Stimulated activated CD4-positive, alpha-beta T cell treated with anti-CD3 and anti-CD28 coated beads, TNF-alpha, amount 100 ng/mL, for 1 hour (primary cell): Measurements from ENCODE around the gene RIOK2.
"Not testable (repeated sequence)": the region's sequence is repeated elsewhere in the genome, so short reads cannot be mapped to it uniquely, and the experiment has no call there.

Experiments
- DNase-seq, 3 donors: peaks; one replicate each; pipeline ENCODE4 v3.0.0-alpha.2; 2020; ENCODE audit warnings: low read depth in 3 of 3, low spot score in 1 of 3

RIOK2 gene

GRCh38 chr5:97171703-97172102 lies 11.3 kb downstream of the RIOK2 start:
- DNase-seq = no peak

- DNase-seq = no peak
Observed at GRCh38 chr5:97167435-97167834, 15.6 kb downstream of the RIOK2 start.

- no peak for DNase-seq
Observed at GRCh38 chr5:97165726-97166125, 17.3 kb downstream of the RIOK2 start.

GRCh38 chr5:97164846-97165245 lies 18.2 kb downstream of the RIOK2 start:
- DNase-seq = no peak

- DNase-seq = no peak
Observed at GRCh38 chr5:97163790-97164285, 19.2 kb downstream of the RIOK2 start.

- DNase-seq = no peak
Observed at GRCh38 chr5:97163360-97163764, 19.7 kb downstream of the RIOK2 start.

- DNase-seq = peak in 1 of 3 donors; percentile 14
Observed at GRCh38 chr5:97162045-97162444, 21.0 kb downstream of the RIOK2 start.

- no peak for DNase-seq
Observed at GRCh38 chr5:97157689-97158088, 25.4 kb downstream of the RIOK2 start.

GRCh38 chr5:97151370-97151769 lies 31.7 kb downstream of the RIOK2 start:
- DNase-seq = no peak

- DNase-seq = no peak
Observed at GRCh38 chr5:97150401-97150800, 32.6 kb downstream of the RIOK2 start.

- DNase-seq = no peak
Observed at GRCh38 chr5:97149709-97150108, 33.3 kb downstream of the RIOK2 start.

GRCh38 chr5:97148288-97148687 lies 34.8 kb downstream of the RIOK2 start:
- no peak for DNase-seq

GRCh38 chr5:97143704-97144103 lies 39.3 kb downstream of the RIOK2 start:
- no peak for DNase-seq

GRCh38 chr5:97142521-97143254 lies 40.4 kb downstream of the RIOK2 start, which contains the start of gene LIX1:
Gene LIX1 (minus strand): TSS chr5:97142611. CDS start chr5:97142576, 35 bp downstream.
- no peak for DNase-seq

GRCh38 chr5:97141539-97141938 lies 41.5 kb downstream of the RIOK2 start:
- no peak for DNase-seq

- no peak for DNase-seq
Observed at GRCh38 chr5:97141031-97141430, 42.0 kb downstream of the RIOK2 start.

GRCh38 chr5:97140250-97140649 lies 42.8 kb downstream of the RIOK2 start:
- not testable (repeated sequence) for DNase-seq

GRCh38 chr5:97136475-97136874 lies 46.6 kb downstream of the RIOK2 start:
- DNase-seq = no peak

- no peak for DNase-seq
Observed at GRCh38 chr5:97135868-97136267, 47.2 kb downstream of the RIOK2 start.

- no peak for DNase-seq
Observed at GRCh38 chr5:97134634-97135033, 48.4 kb downstream of the RIOK2 start.

- no peak for DNase-seq
Observed at GRCh38 chr5:97133101-97133500, 49.9 kb downstream of the RIOK2 start.

GRCh38 chr5:97131921-97132320 lies 51.1 kb downstream of the RIOK2 start:
- no peak for DNase-seq

- no peak for DNase-seq
Observed at GRCh38 chr5:97131139-97131710, 51.8 kb downstream of the RIOK2 start.
